NCI-H2196 treated with DMSO at 0.1 percent for 48 hours (cell line): Measurements from ENCODE around the gene KIF21A.

Experiments used
- DNase-seq: peaks from one replicate; lab custom pipeline; 2025; ENCODE audit not compliant: unreplicated experiment; lab: John Stamatoyannopoulos, UW

The KIF21A gene

DNA sequence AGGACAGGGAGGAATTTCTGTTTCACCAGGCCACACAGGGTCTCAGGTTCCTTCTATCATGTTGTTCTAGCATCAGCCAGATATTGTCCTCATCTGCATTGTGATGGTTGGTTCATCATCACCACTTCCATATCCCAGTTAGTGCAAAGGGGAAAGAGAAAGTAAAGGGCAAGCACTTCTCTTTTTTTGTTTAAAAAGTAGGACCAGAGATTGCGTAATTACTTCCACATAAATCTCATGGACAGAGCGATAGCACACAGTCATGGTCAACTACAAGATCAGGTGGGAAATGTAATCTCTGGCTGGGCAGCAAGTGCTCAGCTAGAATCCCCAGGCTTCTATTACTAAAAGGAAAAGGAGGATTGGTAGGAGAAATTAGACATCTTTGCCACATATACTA, 155.1 kb downstream of the KIF21A start:
- DNase-seq: no peak

GRCh38 chr12:39287409-39287808, 155.5 kb downstream of the KIF21A start:
- no peak for DNase-seq

GRCh38 chr12:39278426-39278825, 164.5 kb downstream of the KIF21A start:
- no peak for DNase-seq

- no peak for DNase-seq
These were observed 165.5 kb downstream of the KIF21A start for GRCh38 chr12:39277416-39277815.

GRCh38 chr12:39275846-39276245, 167.1 kb downstream of the KIF21A start:
- no peak for DNase-seq

GRCh38 chr12:39272871-39273655, 169.9 kb downstream of the KIF21A start:
- no peak for DNase-seq

DNA sequence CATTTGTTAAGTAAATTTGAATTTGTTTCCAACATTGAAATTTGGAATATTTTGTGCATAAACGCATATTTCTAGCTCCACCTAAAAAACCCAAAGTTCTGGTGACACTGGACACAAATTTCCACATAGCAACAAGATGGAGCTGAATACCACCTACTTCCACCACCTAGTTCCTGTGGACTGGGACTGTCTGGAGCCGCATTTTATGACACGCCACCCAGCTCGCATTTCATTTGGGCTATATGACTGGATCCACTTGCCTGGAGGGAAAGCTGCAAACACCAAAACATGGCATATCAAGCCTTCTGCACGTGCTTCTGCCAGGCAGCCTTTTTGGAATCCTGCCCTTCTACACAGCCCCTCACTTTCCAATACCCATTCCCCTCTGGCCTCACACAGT, 173.4 kb downstream of the KIF21A start:
- no peak for DNase-seq

DNA sequence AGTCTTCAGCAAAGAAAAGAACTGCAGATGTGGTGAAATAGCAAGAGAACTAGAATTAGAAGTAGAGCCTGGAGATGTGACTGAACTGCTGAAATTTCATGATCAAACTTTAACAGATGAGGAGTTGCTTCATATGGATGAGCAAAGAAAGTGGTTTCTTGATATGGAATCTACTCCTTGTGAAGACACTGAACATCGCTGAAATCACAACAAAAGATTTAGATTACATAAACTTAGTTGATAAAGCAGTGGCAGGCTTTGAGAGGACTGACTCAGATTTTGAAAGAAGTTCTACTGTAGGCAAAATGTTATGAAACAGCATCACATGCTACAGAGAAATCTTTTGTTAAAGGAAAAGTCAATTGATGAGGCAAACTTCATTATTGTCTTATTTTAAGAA, 175.0 kb downstream of the KIF21A start:
- DNase-seq: no peak

GRCh38 chr12:39252628-39253027, 190.3 kb downstream of the KIF21A start:
- no peak for DNase-seq
